Small intestine (tissue), 7 donors: ENCODE data around the gene INKA1. TPM values are rescaled to one million over a fixed set of nuclear protein-coding genes. Genes with fewer than 3 reads are reported as not detected.
A peak's percentile ranks its signal among the peaks of the same experiment; 100 is the strongest.

Experiments used
- DNase-seq, 2 donors: peaks; one replicate each; pipeline versions ENCODE4 v3.0.0 to v3.0.0-alpha.2; 2013
- FAIRE-seq: peaks from 2 replicates; lab custom pipeline; 2012; peaks lifted over from hg19 to GRCh38; lab: Jason Lieb, UNC
- H3K27ac ChIP-seq, 3 donors: one replicate each; pipeline ENCODE4 v1.5.1; 2013; ENCODE audit warnings: low read length in 2 of 3, mild to moderate bottlenecking in 2 of 3, control low read depth in 1 of 3, inconsistent platforms in 1 of 3, low read depth in 1 of 3, moderate library complexity in 1 of 3
- H3K27me3 ChIP-seq, 3 donors: one replicate each; pipeline ENCODE4 v1.6.1; 2013; ENCODE audit warnings: low read length in 3 of 3, inconsistent platforms in 1 of 3; ENCODE audit not compliant: control insufficient read depth in 3 of 3, insufficient read depth in 3 of 3
- H3K36me3 ChIP-seq, 3 donors: one replicate each; pipeline ENCODE4 v1.6.1; 2013; ENCODE audit warnings: low read length in 3 of 3, inconsistent platforms in 1 of 3, low read depth in 1 of 3, mild to moderate bottlenecking in 1 of 3, moderate library complexity in 1 of 3; ENCODE audit not compliant: control insufficient read depth in 3 of 3, insufficient read depth in 2 of 3
- H3K4me1 ChIP-seq, 3 donors: one replicate each; pipeline ENCODE4 v1.6.1; 2013; ENCODE audit warnings: low read length in 2 of 3, inconsistent platforms in 1 of 3, low read depth in 1 of 3, mild to moderate bottlenecking in 1 of 3, moderate library complexity in 1 of 3; ENCODE audit not compliant: control insufficient read depth in 3 of 3, insufficient read depth in 2 of 3
- H3K4me3 ChIP-seq, 3 donors: one replicate each; pipeline ENCODE4 v1.5.1; 2013; ENCODE audit warnings: low read length in 3 of 3, control low read depth in 1 of 3, inconsistent platforms in 1 of 3, low read depth in 1 of 3, mild to moderate bottlenecking in 1 of 3, moderate library complexity in 1 of 3
- H3K9me3 ChIP-seq, 2 donors: one replicate each; pipeline ENCODE4 v1.6.1; 2013; ENCODE audit warnings: low read depth in 1 of 2, low read length in 1 of 2; ENCODE audit not compliant: control insufficient read depth in 2 of 2, insufficient read depth in 1 of 2
- WGBS, 3 donors: extraction: QIAGEN DNeasy Blood & Tissue Kit; methylation state at CpG; one replicate each; pipeline ENCODE4 v1.1.7; 2013; 5-methylcytosine and 5-hydroxymethylcytosine counted together
- polyA plus RNA-seq, 4 donors: library from polyadenylated mRNA; stranded (reverse) in 3 of 4; unstranded in 1 of 4; fragments of 200-250 nt in 3 of 4; fragments of 120-200 nt in 1 of 4; gene quantifications; one replicate each; pipeline versions ENCODE4 v1.2.1 to v1.2.3, GENCODE V29; 2013
- donor health status: healthy with polysubstance abuse.
- donor health status: control.
- donor health status: control.
- donor health status: Bipolar disorder and iron deficiency.
- donor health status: healthy.

The INKA1 gene
- polyA plus RNA-seq, 4 donors, result 0.67 to 2.9 (median 2.4) TPM

DNA sequence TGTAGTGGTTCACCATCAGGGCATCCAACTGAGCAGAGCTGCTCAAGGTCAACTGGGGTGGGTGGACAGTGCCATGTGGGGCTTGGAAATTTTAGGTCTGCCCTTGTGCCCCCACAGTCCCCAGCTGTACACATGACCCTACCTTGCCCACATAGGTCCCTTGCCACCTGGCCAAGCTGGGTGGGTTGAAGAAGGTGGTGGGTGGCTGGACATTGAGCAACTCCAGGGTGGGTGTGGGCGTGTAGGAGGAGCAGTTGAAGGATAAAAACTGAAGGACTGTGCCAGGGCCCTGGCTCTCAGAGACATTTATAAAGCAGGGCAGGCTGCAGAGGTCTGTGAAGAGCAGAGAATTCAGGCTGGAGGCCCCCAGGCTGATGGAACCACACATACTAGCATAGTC lies 4.0 kb upstream of the INKA1 start:
- Histone ChIP-seq H3K4me1 (peaks cover 0 to 8% (median 0%) of the 10 kb centered on the region in 3 donors), H3K9me3 (no peaks in the 10 kb centered on the region), H3K4me3 (no peak overlapping the region), H3K36me3 (peaks cover 0 to 4% (median 0%) of the 10 kb centered on the region in 3 donors), H3K27ac (no peak overlapping the region), H3K27me3 (peaks cover 0 to 18% (median 0%) of the 10 kb centered on the region in 3 donors)
- no peak for DNase-seq
- no peak for FAIRE-seq
- WGBS, 3 donors, result 70 to 75% (median 75%) methylated on average over 1 of the region's 1 CpG

DNA sequence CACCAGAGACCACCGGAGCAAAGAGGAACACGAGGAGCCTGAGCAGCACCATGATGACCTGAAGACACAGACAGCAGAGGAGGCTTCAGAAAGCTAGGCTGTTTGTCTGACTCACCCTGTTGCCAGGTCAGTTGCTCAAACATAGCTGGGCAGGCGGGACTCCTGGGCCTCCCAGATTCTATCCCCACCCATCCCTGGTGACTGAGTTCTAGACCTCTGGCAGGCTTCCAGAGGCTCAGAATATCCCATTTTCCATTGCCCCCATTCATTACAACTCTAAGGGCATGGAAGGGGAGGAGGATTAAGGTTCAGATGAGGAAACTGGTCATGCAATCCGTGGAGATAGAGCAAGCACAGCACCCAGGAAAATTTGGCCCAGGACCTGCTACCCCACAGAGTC lies 3.3 kb upstream of the INKA1 start, which contains the start of gene CDHR4:
Gene CDHR4, minus strand, starts transcription at position 113 of the 400 bp plus-strand sequence. Its CDS starts 61 bp downstream, at position 52.
- H3K9me3 ChIP-seq, result no peaks in the 10 kb centered on the region
- 55 to 66% (median 60%) methylated on average over 4 of the region's 4 CpGs for WGBS, 3 donors
- H3K27ac ChIP-seq, result no peak within 1 kb of the TSS
- DNase-seq (no peak), FAIRE-seq (no peak)
- no peak within 1 kb of the TSS for H3K4me3 ChIP-seq
- H3K27me3 ChIP-seq, result peaks cover 0 to 24% (median 0%) of the 10 kb centered on the region in 3 donors
- peaks cover 0 to 10% (median 0%) of the 10 kb centered on the region in 3 donors for H3K4me1 ChIP-seq
- H3K36me3 ChIP-seq, result peaks cover 0 to 11% (median 0%) of the 10 kb centered on the region in 3 donors

DNA sequence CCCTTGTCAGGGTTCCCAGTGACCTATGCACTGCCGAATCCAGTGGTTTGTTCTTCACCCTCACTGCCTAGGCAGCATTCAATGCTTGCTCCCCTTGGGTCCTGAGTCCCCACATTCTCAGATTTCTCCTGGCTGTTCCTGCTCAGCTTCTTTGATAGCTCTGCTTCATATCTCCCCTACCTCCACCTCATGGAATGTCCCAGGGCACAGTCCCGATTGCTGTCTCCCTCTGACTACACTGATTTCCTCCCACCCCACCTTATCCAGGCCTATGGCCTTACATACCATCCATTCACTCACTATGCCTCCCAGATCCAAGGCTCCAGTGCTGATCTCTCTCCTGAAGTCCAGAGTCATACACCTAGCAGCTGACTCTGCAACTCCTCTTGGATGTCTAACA lies 1.9 kb upstream of the INKA1 start:
- Histone ChIP-seq H3K36me3 (peaks cover 0 to 23% (median 0%) of the 10 kb centered on the region in 3 donors), H3K4me1 (peaks cover 0 to 18% (median 0%) of the 10 kb centered on the region in 3 donors)
- 85 to 93% (median 90%) methylated on average over 2 of the region's 2 CpGs for WGBS, 3 donors

DNA sequence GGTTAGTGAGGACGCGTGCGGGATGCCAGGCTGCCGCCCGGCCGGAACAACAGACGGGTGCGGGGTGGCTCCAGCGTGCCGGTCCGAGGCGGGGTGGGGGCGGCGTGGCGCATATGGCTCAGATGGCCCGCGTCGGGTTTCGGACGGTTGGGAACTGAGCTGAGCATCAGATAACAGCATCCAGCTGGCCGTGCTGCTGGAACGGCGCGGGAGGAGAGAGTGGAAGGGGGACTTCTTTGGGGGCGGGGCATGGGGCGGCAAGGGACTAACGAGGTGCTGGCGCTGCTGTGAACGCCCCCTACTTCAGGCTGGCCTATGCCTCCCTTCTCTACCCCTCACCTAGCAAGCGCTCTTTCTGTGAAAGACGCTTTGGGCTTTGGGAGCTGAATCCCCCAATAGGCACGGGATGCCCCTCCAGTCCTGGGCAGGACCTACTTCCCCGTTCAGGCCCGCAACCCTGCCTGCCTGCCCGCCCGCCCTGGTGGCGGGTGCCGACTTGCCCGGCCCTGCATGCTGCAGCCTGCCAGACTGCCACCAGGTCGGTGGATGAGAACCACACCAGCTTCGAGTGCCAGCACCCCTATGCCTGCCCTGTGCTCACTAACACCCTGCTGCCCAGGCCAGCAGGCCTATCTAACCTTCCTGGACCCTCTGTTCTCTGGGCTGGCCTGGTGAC lies 542 bp downstream of the INKA1 start:
- FAIRE-seq (no peak), DNase-seq (peak in 1 of 2 donors; percentile 13)
- Histone ChIP-seq H3K4me1 (peaks cover 0 to 36% (median 0%) of the 10 kb centered on the region in 3 donors), H3K4me3 (peak overlapping the region; percentile 31 to 98 (median 76)), H3K27me3 (peaks cover 0 to 24% (median 0%) of the 10 kb centered on the region in 3 donors), H3K36me3 (peaks cover 0 to 40% (median 0%) of the 10 kb centered on the region in 3 donors), H3K27ac (peak overlapping the region in 2 of 3 donors; percentile 71 to 76), H3K9me3 (no peaks in the 10 kb centered on the region)
- 2 to 4% (median 3%) methylated on average over 31 to 41 of the region's 41 CpGs for WGBS, 3 donors

More for the DNA sequence above, 1.9 kb upstream of the INKA1 start:
- H3K27me3 ChIP-seq, result peaks cover 0 to 24% (median 0%) of the 10 kb centered on the region in 3 donors
- H3K9me3 ChIP-seq, result no peaks in the 10 kb centered on the region
- no peak overlapping the region for H3K4me3 ChIP-seq
- FAIRE-seq, result no peak
- no peak for DNase-seq
- no peak overlapping the region for H3K27ac ChIP-seq

DNA sequence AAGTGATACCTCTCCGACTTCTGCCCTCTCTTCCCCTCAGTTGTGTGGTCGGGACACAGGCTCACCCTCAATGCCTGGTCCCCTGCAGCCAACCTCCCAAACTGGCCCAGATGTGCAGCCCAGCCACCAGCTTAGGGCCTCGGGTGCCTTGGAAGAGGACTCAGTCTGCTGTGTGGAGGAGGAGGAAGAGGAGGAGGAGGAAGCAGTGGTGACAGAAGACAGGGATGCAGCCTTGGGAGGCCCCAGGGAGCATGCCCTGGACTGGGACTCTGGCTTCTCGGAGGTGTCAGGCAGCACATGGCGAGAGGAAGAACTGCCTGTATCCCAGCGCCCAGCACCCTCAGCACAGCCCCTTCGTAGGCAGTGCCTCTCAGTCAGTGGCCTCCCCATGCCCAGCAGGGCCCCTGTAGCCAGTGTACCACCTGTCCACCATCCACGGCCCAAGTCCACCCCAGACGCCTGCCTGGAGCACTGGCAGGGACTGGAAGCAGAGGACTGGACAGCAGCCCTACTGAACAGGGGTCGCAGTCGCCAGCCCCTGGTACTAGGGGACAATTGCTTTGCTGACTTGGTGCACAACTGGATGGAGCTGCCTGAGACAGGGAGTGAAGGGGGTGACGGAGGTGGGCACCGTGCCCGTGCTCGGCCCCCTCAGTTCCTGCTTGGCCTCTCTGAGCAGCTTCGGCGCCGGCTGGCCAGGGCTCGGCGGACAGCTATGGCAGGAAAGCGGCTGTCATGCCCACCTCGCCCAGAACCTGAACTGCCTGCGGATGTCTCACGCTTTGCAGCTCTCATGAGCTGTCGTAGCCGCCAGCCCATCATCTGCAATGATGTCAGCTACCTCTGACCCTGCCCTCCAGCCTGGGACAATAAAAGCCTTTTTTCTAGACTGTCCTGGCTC lies 1.3 kb downstream of the INKA1 start:
- Histone ChIP-seq H3K36me3 (peaks cover 0 to 47% (median 1%) of the 10 kb centered on the region in 3 donors), H3K4me3 (peak overlapping the region in 1 of 3 donors; percentile 98), H3K27me3 (peaks cover 0 to 24% (median 0%) of the 10 kb centered on the region in 3 donors), H3K9me3 (no peaks in the 10 kb centered on the region), H3K27ac (peak overlapping the region in 2 of 3 donors; percentile 5 to 75), H3K4me1 (peaks cover 0 to 36% (median 0%) of the 10 kb centered on the region in 3 donors)
- DNase-seq (no peak), FAIRE-seq (no peak)
- WGBS, 3 donors, result 61 to 82% (median 74%) methylated on average over 23 to 26 of the region's 26 CpGs

DNA sequence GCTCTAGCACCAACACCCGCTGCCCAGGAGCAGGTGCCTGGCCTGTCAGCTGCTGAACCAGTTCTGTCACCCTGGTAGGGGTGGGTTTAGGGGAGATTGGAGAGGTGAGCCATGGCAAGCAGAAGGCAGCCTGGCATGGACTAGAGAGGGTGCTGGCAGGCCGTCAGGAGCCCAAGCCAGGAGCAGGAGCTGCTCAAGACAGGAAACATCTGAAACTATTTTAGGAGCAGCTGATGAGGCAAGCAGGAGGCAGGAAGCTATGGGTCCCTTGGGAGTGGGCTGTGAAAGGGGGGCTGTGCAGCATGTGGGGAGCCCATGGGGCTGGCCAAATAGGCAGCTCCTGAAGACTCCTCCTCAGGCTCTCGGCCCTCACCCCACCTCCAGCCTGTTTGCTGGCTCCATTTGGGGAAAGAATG lies 2.3 kb downstream of the INKA1 start:
- Histone ChIP-seq H3K36me3 (peaks cover 0 to 57% (median 2%) of the 10 kb centered on the region in 3 donors), H3K4me1 (peaks cover 0 to 36% (median 0%) of the 10 kb centered on the region in 3 donors), H3K27me3 (peaks cover 0 to 24% (median 0%) of the 10 kb centered on the region in 3 donors), H3K27ac (peak overlapping the region in 2 of 3 donors; percentile 75 to 84), H3K4me3 (peak overlapping the region in 1 of 3 donors; percentile 20), H3K9me3 (no peaks in the 10 kb centered on the region)
- 42 to 74% (median 49%) methylated on average over 3 of the region's 3 CpGs for WGBS, 3 donors
- FAIRE-seq, result no peak
- DNase-seq, result peak in 1 of 2 donors; percentile 43

DNA sequence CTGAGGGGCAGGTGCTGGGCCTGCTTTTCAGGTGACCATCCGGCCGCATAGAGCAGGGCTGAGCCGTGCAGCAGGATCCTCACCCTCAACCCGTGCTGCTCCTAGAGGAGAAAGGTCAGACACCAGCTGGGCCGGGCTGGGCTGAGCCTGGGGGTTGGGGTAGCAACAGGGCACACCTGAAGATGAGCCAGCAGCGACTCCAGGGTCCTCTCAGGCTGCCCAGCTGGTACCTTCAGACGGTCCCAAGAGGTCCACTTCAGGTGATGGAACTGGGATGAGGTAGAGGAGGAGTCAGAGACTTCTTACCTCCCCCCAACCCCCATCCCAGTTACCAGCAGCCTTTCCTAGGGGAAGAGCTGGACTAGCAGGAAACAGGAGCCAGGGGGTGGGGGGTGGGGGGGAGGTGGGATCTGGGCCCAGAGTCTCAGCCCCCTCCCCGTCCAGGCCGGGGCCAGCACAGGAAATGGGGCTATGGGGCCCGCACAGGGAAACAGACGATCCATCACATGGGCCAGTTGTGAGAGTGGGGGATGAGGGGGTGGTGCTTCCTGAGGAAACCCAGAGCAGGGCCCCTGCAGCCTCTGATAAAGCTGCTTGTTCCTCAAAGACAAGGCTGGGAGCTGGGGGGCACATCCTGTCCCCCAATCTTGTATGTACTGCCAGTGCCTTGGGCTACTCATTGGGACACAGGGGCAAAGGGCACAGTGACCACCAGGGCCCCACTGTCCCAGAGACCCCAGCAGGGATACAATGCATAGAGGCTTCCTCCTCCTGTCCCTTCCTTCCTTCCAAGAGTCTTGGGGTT lies 3.0 kb downstream of the INKA1 start:
- no peak for FAIRE-seq
- Histone ChIP-seq H3K4me3 (peak overlapping the region in 1 of 3 donors; percentile 20), H3K27me3 (peaks cover 0 to 22% (median 0%) of the 10 kb centered on the region in 3 donors), H3K36me3 (peaks cover 0 to 64% (median 2%) of the 10 kb centered on the region in 3 donors), H3K27ac (peak overlapping the region; percentile 17 to 84 (median 75)), H3K4me1 (peaks cover 0 to 36% (median 0%) of the 10 kb centered on the region in 3 donors), H3K9me3 (no peaks in the 10 kb centered on the region)
- DNase-seq, result peak in 1 of 2 donors; percentile 75
- WGBS, 3 donors, result 35 to 76% (median 44%) methylated on average over 9 to 11 of the region's 11 CpGs
